ENCODE measurements around the gene WFIKKN2. TPM values are rescaled to one million over a fixed set of nuclear protein-coding genes. Genes with fewer than 3 reads are reported as not detected.

The WFIKKN2 gene
- total RNA-seq, 2 experiments from 2014 or later = not detected

DNA sequence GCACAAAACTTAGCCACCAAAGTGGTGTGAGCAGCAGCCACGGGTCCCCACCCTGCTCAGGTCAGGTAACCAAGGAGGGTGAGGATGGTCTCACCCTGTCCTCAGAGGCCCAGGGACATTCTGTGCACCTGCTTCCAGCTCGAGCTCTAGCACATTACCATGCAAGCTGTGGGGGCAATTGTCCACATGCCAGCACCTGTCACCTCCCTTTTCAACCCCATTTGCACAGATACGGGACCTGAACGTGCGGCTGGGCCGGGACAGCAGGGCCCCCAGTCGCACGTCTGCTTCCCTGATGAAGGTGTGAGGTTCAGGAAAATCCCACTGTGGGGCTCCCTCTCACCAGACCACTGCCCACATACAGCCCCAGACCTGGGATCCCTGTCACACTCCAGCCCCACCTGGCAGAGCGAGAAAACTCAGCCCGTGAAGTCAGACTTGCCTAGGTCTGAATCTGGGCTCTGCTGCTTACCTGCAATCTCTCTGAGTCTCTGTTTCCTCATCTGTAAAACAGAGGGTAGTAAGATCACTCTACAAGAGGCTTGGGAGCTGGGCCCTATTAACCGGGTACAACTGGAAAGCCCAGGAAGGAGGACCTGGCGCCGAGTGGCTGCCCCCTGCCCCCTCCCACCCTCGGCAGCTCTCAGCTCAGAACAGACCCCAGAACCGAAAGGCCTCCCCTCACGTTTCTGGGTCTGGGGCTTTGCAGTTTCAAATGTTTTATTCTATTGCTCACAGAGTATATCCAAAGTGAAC is 7.9 kb downstream of the WFIKKN2 start:
- no peak for ATAC-seq (ENCODE audit: low read depth)
- no peak for DNase-seq
- Mint-ChIP-seq H3K27me3 (peaks cover 1% of the 10 kb centered on the region), H3K36me3 (no peaks in the 10 kb centered on the region), H3K27ac (no peak overlapping the region), H3K9me3 (no peaks in the 10 kb centered on the region), H3K4me1 (no peaks in the 10 kb centered on the region), H3K4me3 (no peak overlapping the region)
- POLR2A ChIA-PET = no interaction called here

DNA sequence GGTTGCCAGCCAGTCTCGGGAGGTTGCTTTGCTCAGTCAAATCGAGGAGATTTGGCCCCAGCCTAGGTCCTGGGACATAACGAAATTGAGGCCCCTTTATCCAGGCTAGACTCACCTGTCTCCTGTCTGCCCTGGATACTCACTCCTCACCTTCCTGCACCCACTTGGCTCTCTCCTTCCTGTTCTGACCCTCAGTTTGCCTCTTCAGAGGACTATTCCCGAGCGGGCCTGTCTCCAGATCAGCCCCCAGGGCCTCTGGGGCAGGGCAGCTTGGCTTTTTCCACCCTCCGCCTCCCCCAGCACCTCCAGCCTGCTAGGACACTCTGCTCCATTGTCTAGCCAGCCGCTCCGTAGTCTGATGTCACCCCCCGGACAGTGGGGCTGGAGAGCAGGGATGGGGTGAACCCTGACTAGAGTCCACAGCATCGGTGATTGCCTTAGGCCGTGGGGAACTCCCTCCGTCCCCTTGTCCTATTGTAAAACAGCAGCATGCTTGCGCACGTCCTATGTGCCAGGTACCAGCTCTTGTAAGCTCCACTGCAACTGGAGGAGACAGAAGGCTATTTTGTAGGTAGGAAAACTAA is 8.8 kb downstream of the WFIKKN2 start:
- H3K36me3 Mint-ChIP-seq = no peaks in the 10 kb centered on the region
- H3K9me3 Mint-ChIP-seq = no peaks in the 10 kb centered on the region
- POLR2A ChIA-PET = no interaction called here
- ATAC-seq (ENCODE audit: low read depth) = no peak
- H3K27ac Mint-ChIP-seq = no peak overlapping the region
- H3K4me3 Mint-ChIP-seq = no peak overlapping the region
- H3K4me1 Mint-ChIP-seq = no peaks in the 10 kb centered on the region
- no peak for DNase-seq
- peaks cover 2% of the 10 kb centered on the region for H3K27me3 Mint-ChIP-seq

DNA sequence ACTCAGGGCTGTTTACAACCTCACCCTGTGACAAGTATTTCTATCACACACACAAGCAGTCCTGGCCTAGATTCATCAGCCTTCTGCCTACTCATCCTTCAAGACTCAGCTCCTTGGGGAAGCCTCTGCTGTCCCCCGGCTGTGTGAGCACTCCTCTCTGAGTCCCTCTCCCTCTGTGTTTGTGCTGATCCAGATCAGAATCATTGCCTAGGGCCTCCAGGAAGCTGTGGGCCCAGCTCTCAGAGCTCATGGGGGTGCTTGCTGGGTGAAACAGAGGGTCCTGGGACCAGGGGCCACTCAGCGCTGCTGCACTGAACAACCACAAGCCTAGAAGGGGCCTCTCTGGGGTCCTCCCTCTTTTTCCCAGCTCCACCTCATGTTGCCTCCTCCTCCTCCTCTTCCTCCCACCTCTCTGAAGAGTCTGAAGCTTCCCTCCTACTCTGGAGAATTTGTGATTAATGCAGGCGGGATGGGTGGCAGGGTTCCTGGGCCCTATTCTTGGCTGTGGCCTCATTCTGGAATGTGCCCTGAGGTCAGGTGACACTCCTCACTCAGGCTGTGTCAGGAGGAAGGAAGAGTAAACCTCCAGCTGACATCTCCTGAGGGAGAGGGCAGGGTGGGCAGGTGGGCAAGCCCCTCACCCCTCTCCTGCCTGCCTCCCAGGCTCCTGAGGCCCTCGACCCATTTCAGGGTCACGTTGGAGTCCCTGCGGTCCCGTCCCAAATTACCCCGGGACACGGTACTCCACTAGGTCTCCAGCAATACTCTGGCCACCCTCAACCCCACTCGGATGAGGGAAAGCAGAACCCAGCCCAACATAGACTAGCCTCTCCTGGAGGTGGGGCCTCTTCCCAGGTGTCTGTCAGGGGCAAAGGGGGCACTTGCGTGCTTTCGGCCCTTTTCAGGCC is 10.1 kb downstream of the WFIKKN2 start:
- no peak for DNase-seq
- ATAC-seq (ENCODE audit: low read depth) = no peak
- no peak overlapping the region for H3K4me3 Mint-ChIP-seq
- no peaks in the 10 kb centered on the region for H3K36me3 Mint-ChIP-seq
- H3K4me1 Mint-ChIP-seq = no peaks in the 10 kb centered on the region
- POLR2A ChIA-PET = no interaction called here
- no peak overlapping the region for H3K27ac Mint-ChIP-seq
- H3K9me3 Mint-ChIP-seq = no peaks in the 10 kb centered on the region
- H3K27me3 Mint-ChIP-seq = peaks cover 2% of the 10 kb centered on the region

DNA sequence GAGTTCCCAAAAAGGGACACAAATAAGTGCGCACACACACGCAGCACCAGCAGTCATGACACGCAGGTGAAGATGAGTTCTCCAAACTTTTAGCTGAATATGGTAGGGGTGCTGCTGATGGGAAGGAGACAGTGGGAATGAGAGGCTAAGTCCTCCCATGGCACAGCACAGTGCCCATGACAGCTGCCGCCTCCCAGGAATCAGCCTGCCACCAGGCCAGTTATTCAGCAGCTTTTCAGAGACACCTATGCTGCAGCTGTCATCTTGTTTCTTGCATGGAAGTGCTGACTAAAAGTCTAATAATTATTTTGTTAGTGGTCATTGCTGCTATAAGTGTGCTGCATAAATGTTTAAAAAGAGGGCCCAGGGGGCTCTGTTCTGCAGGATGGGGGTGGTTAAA is 12.2 kb downstream of the WFIKKN2 start:
- Mint-ChIP-seq H3K9me3 (no peaks in the 10 kb centered on the region), H3K27ac (no peak overlapping the region), H3K4me1 (peaks cover 10% of the 10 kb centered on the region), H3K27me3 (peaks cover 2% of the 10 kb centered on the region), H3K4me3 (no peak overlapping the region), H3K36me3 (no peaks in the 10 kb centered on the region)
- no peak for DNase-seq
- ATAC-seq (ENCODE audit: low read depth) = no peak
- POLR2A ChIA-PET = no interaction called here

DNA sequence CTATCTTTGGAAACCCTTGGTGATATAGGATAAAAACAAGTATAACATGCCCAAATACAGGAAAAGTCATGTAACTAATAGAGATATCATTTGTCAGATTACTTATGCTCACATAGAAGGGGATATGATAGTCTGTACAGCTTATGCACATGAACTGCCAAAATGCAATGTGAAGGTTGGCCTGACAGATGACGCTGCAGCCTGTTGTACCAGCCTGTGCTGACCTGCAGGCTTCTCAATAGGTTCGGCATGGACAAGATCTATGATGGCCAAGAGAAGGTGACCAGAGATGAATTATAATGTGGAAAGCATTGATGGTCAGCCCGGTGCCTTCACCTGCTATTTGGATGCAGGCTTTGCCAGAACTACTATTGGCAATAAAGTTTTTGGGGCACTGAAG is 12.7 kb downstream of the WFIKKN2 start:
- Mint-ChIP-seq H3K36me3 (no peaks in the 10 kb centered on the region), H3K27ac (no peak overlapping the region), H3K27me3 (peaks cover 2% of the 10 kb centered on the region), H3K9me3 (no peaks in the 10 kb centered on the region), H3K4me3 (no peak overlapping the region), H3K4me1 (peaks cover 12% of the 10 kb centered on the region)
- POLR2A ChIA-PET = interaction anchor here (0.9 kb wide), 1 partner anchor 65 kb away, joined by 3 read pairs; no protein-coding TSS in a partner anchor
- DNase-seq = no peak
- ATAC-seq (ENCODE audit: low read depth) = no peak

DNA sequence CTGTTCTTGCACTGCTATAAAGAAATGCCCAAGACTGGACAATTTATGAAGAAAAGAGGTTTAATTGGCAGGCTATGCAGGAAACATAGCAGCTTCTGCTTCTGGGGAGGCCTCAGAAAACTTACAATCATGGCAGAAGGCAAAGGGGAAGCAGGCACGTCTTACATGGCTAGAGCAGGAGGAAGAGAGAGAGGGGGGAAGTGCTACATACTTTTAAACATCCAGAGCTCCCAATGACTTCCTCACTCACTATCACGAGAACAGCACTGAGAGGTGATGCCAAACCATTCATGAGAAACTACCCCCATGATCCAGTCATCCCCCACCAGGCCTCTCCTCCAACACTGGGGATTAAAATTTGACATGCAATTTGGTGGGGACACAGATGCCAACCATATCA is 13.3 kb downstream of the WFIKKN2 start:
- no peak overlapping the region for H3K4me3 Mint-ChIP-seq
- H3K9me3 Mint-ChIP-seq = no peaks in the 10 kb centered on the region
- no peak overlapping the region for H3K27ac Mint-ChIP-seq
- H3K27me3 Mint-ChIP-seq = peaks cover 2% of the 10 kb centered on the region
- H3K4me1 Mint-ChIP-seq = peaks cover 12% of the 10 kb centered on the region
- POLR2A ChIA-PET = interaction anchor here (0.9 kb wide), 1 partner anchor 66 kb away, joined by 3 read pairs; no protein-coding TSS in a partner anchor
- ATAC-seq (ENCODE audit: low read depth) (no peak), DNase-seq (no peak)
- H3K36me3 Mint-ChIP-seq = no peaks in the 10 kb centered on the region

DNA sequence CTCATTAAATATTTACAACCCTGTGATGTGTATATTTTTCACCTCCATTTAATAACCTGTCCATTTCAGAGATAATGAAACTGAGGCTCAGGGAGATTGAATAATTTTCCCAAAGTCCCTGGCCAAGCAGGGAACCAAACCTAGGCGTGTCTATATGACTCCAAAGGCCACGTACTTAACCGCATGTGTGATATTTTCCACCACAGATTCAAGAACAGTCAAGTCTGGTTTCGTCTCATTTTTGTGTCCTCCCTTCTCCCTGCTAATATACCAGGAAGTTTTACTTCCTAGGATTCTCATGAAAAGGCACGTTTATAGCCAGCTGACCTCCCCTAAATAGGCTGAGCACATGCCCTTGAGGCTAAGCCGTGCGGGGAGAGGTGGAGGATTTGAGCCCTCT is 15.3 kb downstream of the WFIKKN2 start:
- no peaks in the 10 kb centered on the region for H3K9me3 Mint-ChIP-seq
- peaks cover 12% of the 10 kb centered on the region for H3K4me1 Mint-ChIP-seq
- peaks cover 9% of the 10 kb centered on the region for H3K27me3 Mint-ChIP-seq
- no peaks in the 10 kb centered on the region for H3K36me3 Mint-ChIP-seq
- DNase-seq (no peak), ATAC-seq (ENCODE audit: low read depth) (no peak)
- H3K4me3 Mint-ChIP-seq = no peak overlapping the region
- POLR2A ChIA-PET = interaction anchor here (3.9 kb wide), 1 partner anchor 16 kb away, joined by 91 read pairs; the partner anchor contains the start of gene TOB1
- no peak overlapping the region for H3K27ac Mint-ChIP-seq

DNA sequence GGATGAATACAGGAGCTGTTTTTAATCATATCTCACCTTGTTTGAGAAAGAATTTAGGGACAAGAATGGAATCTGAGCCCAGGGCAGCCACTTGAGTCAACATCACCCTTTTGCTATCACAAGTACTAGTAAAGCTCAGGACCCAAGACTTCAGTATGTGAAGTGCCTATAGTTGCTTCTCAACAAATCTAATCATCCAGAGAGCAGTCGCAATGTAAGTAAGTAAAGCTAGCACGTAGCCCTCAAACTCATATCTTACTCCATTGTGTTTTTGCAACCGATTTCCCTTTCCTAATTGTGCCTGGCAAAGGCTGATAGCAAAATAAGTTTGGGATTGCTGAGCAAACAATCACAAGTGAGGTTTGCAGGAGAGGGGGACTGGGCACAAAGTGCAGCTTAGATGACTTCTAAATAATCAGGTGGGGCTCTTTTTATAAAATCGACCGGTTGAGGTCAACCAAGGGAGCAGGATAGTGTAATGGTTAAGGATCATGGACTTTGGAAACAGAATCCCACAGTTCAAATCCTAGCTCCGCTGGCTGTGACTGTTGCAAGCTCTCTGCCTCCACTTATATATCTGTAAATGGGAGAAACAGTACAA is 17.7 kb downstream of the WFIKKN2 start:
- H3K27me3 Mint-ChIP-seq = peaks cover 9% of the 10 kb centered on the region
- no peaks in the 10 kb centered on the region for H3K36me3 Mint-ChIP-seq
- no peak overlapping the region for H3K4me3 Mint-ChIP-seq
- H3K9me3 Mint-ChIP-seq = no peaks in the 10 kb centered on the region
- peaks cover 12% of the 10 kb centered on the region for H3K4me1 Mint-ChIP-seq
- peak overlapping the region; percentile 87 for H3K27ac Mint-ChIP-seq
- no peak for ATAC-seq (ENCODE audit: low read depth)
- POLR2A ChIA-PET = interaction anchor here (0.6 to 3.9 kb wide), 10 partner anchors 8 to 271 kb away, joined by 3 to 91 read pairs (median 8); partner anchors contain the start of gene TOB1
- DNase-seq = no peak

DNA sequence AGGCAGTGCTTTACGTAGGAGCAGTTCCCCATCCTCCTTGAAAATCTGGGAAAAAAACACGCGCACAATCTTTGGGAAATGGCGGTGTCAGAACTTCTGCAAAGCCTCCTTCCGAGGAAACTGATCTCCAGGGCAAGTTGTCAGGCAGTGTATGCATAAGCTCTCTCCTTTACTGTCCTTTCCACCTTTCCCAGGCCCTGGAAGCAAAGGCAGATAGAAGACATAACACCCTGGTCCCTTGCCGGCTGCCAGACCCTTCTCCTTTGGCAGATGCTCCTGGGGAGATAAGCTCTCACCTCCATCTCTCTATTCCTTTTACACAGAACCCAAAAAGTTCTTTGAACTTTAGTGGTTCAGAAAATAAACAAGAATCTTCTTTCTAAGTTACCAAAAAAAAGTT is 18.4 kb downstream of the WFIKKN2 start:
- POLR2A ChIA-PET = interaction anchor here (2.8 to 3.9 kb wide), 4 partner anchors 10 to 95 kb away, joined by 12 to 91 read pairs (median 19); partner anchors contain the start of gene TOB1
- Mint-ChIP-seq H3K36me3 (no peaks in the 10 kb centered on the region), H3K4me1 (peaks cover 12% of the 10 kb centered on the region), H3K27me3 (peaks cover 7% of the 10 kb centered on the region), H3K9me3 (no peaks in the 10 kb centered on the region), H3K27ac (no peak overlapping the region), H3K4me3 (no peak overlapping the region)
- DNase-seq (no peak), ATAC-seq (ENCODE audit: low read depth) (no peak)

DNA sequence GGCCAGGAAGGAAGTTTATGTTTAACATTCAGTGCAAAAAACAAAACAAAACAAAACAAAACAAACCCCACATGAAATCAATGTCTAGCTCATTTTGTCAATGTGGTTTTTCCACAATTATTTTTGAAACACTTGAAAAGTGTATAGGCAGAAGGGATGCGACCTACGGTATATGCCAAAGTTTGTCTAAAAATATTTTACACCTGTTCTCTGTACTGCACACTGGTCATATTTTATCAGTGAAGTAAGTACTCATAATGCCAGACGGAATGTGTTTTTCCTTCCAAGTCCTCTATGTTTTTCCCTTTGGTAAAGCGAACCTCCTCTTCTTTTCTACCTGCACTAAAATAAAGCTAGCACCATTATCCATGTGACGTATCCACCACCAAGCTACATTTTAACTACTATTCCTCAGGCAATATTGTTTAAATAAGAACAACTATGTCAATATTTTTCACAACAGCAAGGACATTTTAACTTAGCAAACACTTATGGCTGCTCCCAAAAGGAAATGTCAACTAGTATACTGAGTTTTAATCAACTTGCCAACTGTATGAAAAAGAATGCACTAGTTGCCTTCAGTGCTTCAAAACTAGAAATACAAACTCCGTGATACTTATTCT is 20.4 kb downstream of the WFIKKN2 start:
- H3K4me3 Mint-ChIP-seq = no peak overlapping the region
- DNase-seq (no peak), ATAC-seq (ENCODE audit: low read depth) (no peak)
- no peaks in the 10 kb centered on the region for H3K9me3 Mint-ChIP-seq
- peaks cover 12% of the 10 kb centered on the region for H3K4me1 Mint-ChIP-seq
- peaks cover 7% of the 10 kb centered on the region for H3K27me3 Mint-ChIP-seq
- no peaks in the 10 kb centered on the region for H3K36me3 Mint-ChIP-seq
- POLR2A ChIA-PET = interaction anchor here (1.0 to 2.0 kb wide), 2 partner anchors 10 to 61 kb away, joined by 3 to 22 read pairs; partner anchors contain the start of gene TOB1
- H3K27ac Mint-ChIP-seq = no peak overlapping the region

DNA sequence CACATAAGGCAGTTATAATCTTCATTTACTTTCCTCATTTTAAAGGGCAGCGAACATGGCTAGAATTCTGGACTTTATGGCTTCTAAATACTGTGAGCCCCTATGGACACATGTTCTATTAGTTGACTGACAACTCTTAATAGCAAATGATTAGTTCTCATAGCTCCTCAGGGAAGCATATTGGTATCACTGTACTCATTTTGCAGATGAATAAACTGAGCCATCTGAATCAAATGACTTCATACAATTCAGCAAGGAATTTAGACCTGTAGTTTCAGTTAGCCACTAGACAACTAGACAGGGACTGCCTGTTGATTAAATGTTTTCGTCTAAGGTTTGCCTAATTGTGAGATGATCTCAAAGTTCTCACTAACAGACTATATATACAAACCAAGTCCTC is 21.0 kb downstream of the WFIKKN2 start:
- ATAC-seq (ENCODE audit: low read depth) (no peak), DNase-seq (no peak)
- H3K4me1 Mint-ChIP-seq = peaks cover 12% of the 10 kb centered on the region
- H3K36me3 Mint-ChIP-seq = peaks cover 2% of the 10 kb centered on the region
- H3K27me3 Mint-ChIP-seq = peaks cover 7% of the 10 kb centered on the region
- POLR2A ChIA-PET = interaction anchor here (2.0 kb wide), 1 partner anchor 10 kb away, joined by 22 read pairs; the partner anchor contains the start of gene TOB1
- H3K9me3 Mint-ChIP-seq = no peaks in the 10 kb centered on the region
- no peak overlapping the region for H3K27ac Mint-ChIP-seq
- H3K4me3 Mint-ChIP-seq = no peak overlapping the region

DNA sequence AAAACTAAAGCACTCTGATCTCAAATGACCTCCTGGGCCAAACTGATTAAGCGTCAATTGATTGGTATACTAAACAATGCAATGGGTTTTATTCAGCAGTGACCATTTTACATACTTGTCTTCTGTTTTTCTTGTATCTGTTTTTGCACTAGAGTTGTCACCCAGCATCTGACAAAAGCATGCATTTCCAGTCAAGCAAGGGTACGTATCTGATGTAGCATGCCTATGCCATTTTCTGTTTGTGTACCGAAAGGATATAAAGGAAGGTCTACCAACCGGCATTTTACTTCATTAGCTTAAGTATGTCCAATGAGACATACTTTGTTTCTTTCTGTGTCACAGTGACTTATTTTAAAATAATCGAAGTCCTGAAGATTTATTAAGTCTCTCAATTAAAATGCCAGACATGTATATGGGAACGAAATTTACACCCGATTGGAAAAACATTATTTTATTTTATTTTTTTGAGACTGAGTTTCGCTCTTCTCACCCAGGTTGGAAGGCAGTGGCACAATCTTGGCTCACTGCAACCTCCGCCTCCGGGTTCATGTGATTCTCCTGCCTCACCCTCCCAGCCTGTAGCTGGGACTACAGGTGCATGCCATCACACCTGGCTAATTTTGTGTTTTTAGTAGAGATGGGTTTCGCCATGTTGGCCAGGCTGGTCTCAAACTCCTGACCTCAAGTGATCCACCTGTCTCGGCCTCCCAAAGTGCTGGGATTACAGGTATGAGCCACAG is 23.3 kb downstream of the WFIKKN2 start:
- H3K4me3 Mint-ChIP-seq = no peak overlapping the region
- no peak overlapping the region for H3K27ac Mint-ChIP-seq
- H3K27me3 Mint-ChIP-seq = peaks cover 7% of the 10 kb centered on the region
- ATAC-seq (ENCODE audit: low read depth) (no peak), DNase-seq (no peak)
- POLR2A ChIA-PET = interaction anchor here (1.5 kb wide), 1 partner anchor 87 kb away, joined by 5 read pairs; no protein-coding TSS in a partner anchor
- H3K4me1 Mint-ChIP-seq = peaks cover 10% of the 10 kb centered on the region
- no peaks in the 10 kb centered on the region for H3K9me3 Mint-ChIP-seq
- peaks cover 17% of the 10 kb centered on the region for H3K36me3 Mint-ChIP-seq
